Gastroesophageal sphincter (tissue), 4 donors: Measurements from ENCODE around the gene LBHD2. TPM values are rescaled to one million over a fixed set of nuclear protein-coding genes. Genes with fewer than 3 reads are reported as not detected.

Experiments used
- ATAC-seq: fragments of 150-250 bp; one replicate; pipeline ENCODE4 v1.9.1; 2016; ENCODE audit warnings: mild to moderate bottlenecking, moderate library complexity
- H3K27ac ChIP-seq, 4 donors: fragments of 200-600 bp; sonication (generic) in 3 of 4; 1 replicate in 3 of 4; 2 replicates in 1 of 4; pipeline ENCODE4 v1.5.1; 2016 to 2019
- H3K27me3 ChIP-seq: fragments of 200-600 bp; sonication (generic); one replicate; pipeline ENCODE4 v1.5.1; 2019
- H3K36me3 ChIP-seq, 2 donors: fragments of 200-600 bp; sonication (generic); one replicate each; pipeline ENCODE4 v1.5.1; 2019; ENCODE audit warnings: control low read depth in 1 of 2
- H3K4me1 ChIP-seq, 3 donors: fragments of 200-600 bp; sonication (generic); 1 replicate in 2 of 3; 2 replicates in 1 of 3; pipeline ENCODE4 v1.5.1; 2016 to 2019; ENCODE audit warnings: control low read depth in 2 of 3
- H3K4me3 ChIP-seq, 2 donors: fragments of 200-600 bp; sonication (generic); one replicate each; pipeline ENCODE4 v1.5.1; 2019; ENCODE audit warnings: mild to moderate bottlenecking in 1 of 2, moderate library complexity in 1 of 2
- H3K9me3 ChIP-seq, 3 donors: fragments of 200-600 bp; sonication (generic); one replicate each; pipeline ENCODE4 v1.5.1; 2017 to 2019; ENCODE audit warnings: control low read depth in 2 of 3
- CTCF ChIP-seq, 4 experiments: fragments of 200-600 bp in 2 of 4; fragments of 450-650 bp in 2 of 4; sonication (generic) in 1 of 4; IDR thresholded peaks; one replicate each; pipeline ENCODE4 v1.5.1; 2017 to 2019; ENCODE audit warnings: antibody characterized with exemption in 4 of 4, mild to moderate bottlenecking in 2 of 4, moderate library complexity in 2 of 4
- EP300 ChIP-seq: sonication (generic); formaldehyde crosslinking; IDR thresholded peaks from one replicate; pipeline ENCODE4 v1.6.1; 2017; ENCODE audit warnings: antibody characterized with exemption, mild to moderate bottlenecking
- POLR2A ChIP-seq, 2 donors: fragments of 450-650 bp; IDR thresholded peaks; one replicate each; pipeline ENCODE4 v1.6.1; 2017; ENCODE audit warnings: antibody characterized with exemption in 2 of 2, mild to moderate bottlenecking in 2 of 2, moderate library complexity in 1 of 2
- POLR2AphosphoS5 ChIP-seq: sonication (generic); formaldehyde crosslinking; IDR thresholded peaks from one replicate; pipeline ENCODE4 v1.6.1; 2017; ENCODE audit warnings: antibody characterized with exemption
- WGBS, 2 donors: methylation state at CpG; one replicate each; pipeline ENCODE4 v1.1.5; 2018; ENCODE audit warnings: low coverage in 1 of 2; 5-methylcytosine and 5-hydroxymethylcytosine counted together
- total RNA-seq, 4 donors: library from RNA; depleted of rRNA; stranded (reverse); fragments of >200 nt; gene quantifications; one replicate each; pipeline ENCODE4 v1.1.0, GENCODE V29; 2016

Gene LBHD2
- total RNA-seq, 4 donors from 2014 or later, result not detected

- WGBS, 2 donors, result no CpG with 5 or more reads among the region's 20 CpGs
- no peak for ATAC-seq
- Histone ChIP-seq H3K36me3 (no peaks in the 10 kb centered on the region), H3K4me3 (no peak overlapping the region), H3K9me3 (no peaks in the 10 kb centered on the region), H3K27ac (no peak overlapping the region), H3K27me3 (peaks cover 92% of the 10 kb centered on the region), H3K4me1 (peaks cover 0 to 39% (median 30%) of the 10 kb centered on the region in 3 donors)
- TF ChIP-seq POLR2A (IDR thresholded peaks at IDR 0.05) (no peak), EP300 (no peak), POLR2AphosphoS5 (no peak), CTCF (IDR thresholded peaks at IDR 0.05) (no peak)
These were observed 20.3 kb downstream of the LBHD2 start for GRCh38 chr14:103104389-103104653.

GRCh38 chr14:103104654-103105452, 20.8 kb downstream of the LBHD2 start:
- Histone ChIP-seq H3K9me3 (no peaks in the 10 kb centered on the region), H3K27ac (no peak overlapping the region), H3K4me1 (peaks cover 0 to 42% (median 33%) of the 10 kb centered on the region in 3 donors), H3K27me3 (peaks cover 86% of the 10 kb centered on the region), H3K4me3 (no peak overlapping the region), H3K36me3 (no peaks in the 10 kb centered on the region)
- 15 to 32% methylated on average over 5 to 6 of the region's 59 CpGs for whole genome bisulfite sequencing, 2 donors
- no peak for TF ChIP-seq POLR2A (IDR thresholded peaks at IDR 0.05)
- TF ChIP-seq CTCF (IDR thresholded peaks at IDR 0.05), result peak in 3 of 4 experiments; percentile 97 to 99 (median 98)
- peak; percentile 61 for ATAC-seq

DNA sequence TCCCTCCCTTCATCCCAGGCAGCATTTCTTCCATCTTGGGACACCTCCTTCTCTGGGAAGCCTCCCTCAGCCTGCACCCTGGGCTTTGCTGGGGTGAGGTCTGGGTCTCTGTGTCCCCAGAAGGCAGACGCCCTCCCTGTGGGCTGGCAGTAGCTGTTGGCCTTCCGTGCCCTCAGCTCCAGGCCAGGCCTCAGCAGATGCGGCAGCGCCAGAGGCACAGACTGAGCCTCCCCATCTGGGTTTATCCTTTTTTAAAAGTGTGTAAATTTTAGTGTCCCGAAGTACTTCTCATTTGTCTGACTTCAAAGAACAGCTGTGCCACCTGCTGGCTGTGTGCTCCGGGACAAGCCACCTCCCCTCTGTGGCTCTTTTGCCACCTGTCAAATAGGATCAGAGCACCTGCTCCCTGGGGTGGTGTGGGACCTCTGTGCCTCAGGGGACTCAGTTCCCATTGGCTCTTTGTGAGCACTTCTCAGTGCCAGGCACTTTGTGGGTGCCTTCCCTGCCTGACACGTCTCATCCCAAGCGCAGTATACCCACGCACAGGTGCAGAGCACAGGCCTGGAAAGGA, 21.7 kb downstream of the LBHD2 start:
- no peak overlapping the region for H3K4me3 ChIP-seq
- no peaks in the 10 kb centered on the region for H3K9me3 ChIP-seq
- H3K27ac ChIP-seq, result no peak overlapping the region
- peaks cover 0 to 50% (median 41%) of the 10 kb centered on the region in 3 donors for H3K4me1 ChIP-seq
- H3K27me3 ChIP-seq, result peaks cover 78% of the 10 kb centered on the region
- TF ChIP-seq POLR2A (IDR thresholded peaks at IDR 0.05) (no peak), POLR2AphosphoS5 (no peak), CTCF (IDR thresholded peaks at IDR 0.05) (no peak), EP300 (no peak)
- no peaks in the 10 kb centered on the region for H3K36me3 ChIP-seq
- 49 to 66% methylated on average over 4 to 6 of the region's 9 CpGs for WGBS, 2 donors
- no peak for ATAC-seq

GRCh38 chr14:103107455-103107854, 23.4 kb downstream of the LBHD2 start:
- Histone ChIP-seq H3K36me3 (no peaks in the 10 kb centered on the region), H3K4me3 (no peak overlapping the region), H3K9me3 (no peaks in the 10 kb centered on the region), H3K27me3 (peaks cover 74% of the 10 kb centered on the region), H3K27ac (no peak overlapping the region), H3K4me1 (peaks cover 0 to 62% (median 43%) of the 10 kb centered on the region in 3 donors)
- no peak for ATAC-seq
- no peak for TF ChIP-seq CTCF (IDR thresholded peaks at IDR 0.05)
- no peak for TF ChIP-seq POLR2AphosphoS5
- TF ChIP-seq EP300, result no peak
- TF ChIP-seq POLR2A (IDR thresholded peaks at IDR 0.05), result no peak
- no CpG with 5 or more reads among the region's 23 CpGs for WGBS, 2 donors
